Effector CD8-positive, alpha-beta T cell (primary cell): ENCODE measurements around the gene ELMO1.

Experiments
- DNase-seq: peaks from one replicate; lab custom pipeline; 2025; lab: John Stamatoyannopoulos, UW

Gene ELMO1

DNA sequence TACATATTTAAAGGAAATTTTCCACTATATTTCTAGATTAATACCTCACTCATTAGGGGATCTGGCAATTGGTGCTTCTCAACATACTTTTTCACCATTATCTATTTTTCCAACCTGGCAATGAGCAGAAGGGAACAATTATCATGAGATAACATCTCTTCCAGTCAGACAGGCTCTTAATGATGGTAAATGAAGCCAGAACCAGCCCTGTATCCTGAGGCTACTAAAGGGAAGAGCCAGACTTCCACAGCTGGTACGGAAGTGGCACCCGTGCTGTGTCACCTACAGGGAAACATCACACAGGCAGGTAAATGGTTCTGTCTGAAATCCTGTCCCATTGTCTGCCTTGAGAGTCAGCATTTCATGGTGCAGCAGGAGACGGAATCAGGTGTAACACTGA lies 75.9 kb downstream of the ELMO1 start:
- no peak for DNase-seq

DNA sequence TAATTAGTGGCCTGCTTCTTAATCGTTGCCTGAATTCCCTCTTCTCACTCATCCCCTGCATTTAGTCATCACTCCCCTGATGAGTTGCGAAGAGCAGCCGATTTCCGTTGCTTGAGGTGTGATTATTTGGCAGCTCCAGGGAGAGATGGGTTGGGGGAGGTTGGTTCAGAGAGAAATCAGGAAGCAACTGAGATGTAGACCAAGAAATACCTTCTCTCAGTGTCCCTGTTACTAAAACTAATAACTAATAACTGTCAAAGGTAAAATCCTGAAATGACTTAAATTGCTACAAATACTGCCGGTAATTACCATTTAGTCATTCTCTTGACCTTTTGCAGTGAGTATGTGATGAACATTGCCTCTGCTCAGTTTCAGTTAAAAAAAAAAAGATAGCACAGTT lies 76.9 kb downstream of the ELMO1 start:
- DNase-seq, result no peak

DNA sequence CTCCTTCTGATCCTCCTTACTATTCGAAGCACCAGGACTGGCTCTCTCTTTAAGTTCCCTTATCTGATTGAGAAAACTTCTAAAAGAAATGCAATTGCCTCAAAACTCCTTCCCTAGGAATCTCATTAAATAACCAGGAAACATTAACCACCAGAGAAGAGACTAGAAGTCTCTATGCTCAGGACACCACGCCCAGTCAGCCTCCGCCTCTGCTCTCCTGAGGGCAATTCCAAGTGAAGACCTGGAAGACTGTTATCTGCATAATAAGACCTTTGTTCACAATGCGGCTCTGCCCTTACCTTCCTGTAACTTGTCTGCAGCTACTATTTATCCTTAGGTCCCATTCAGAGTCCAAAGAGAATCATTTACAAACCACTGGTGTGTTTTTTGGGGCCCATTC lies 78.8 kb downstream of the ELMO1 start:
- DNase-seq, result no peak

DNA sequence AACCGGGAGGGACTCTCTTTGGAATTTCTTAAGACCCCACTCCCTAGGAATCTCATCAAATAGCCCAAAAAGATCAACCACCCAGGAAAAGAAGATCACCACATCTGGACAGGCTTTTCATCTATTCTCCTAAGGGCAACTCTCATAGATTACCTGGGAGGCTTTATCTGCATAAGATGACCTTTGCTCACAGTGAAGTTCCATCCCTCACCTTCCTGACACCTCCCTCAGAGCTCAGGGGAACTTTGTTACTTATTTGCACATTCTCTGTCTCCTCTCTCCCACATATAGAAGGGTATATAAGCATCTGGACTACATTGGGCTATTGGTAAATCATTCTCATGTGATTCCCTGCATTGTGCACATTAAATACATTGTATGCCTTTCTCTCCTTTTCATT lies 80.1 kb downstream of the ELMO1 start:
- no peak for DNase-seq

DNA sequence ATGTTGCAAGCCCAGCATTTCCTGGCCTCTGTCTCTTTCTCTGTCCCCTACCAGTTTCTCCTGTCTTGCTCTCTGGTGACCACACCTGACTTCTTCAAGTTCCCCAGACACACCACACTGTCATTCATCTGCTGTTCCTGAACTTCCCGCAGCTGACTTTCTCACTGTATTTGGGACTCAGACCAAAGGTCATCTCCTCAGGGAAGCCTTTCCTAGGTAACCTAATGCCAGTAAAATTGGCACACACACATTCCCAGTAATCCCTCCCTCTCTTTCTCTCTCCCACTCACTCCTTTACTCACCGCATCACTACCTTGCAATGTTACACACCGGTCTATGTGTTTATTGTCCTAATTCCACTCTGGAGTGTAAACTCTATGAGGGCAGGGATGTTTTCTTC lies 81.7 kb downstream of the ELMO1 start:
- no peak for DNase-seq

DNA sequence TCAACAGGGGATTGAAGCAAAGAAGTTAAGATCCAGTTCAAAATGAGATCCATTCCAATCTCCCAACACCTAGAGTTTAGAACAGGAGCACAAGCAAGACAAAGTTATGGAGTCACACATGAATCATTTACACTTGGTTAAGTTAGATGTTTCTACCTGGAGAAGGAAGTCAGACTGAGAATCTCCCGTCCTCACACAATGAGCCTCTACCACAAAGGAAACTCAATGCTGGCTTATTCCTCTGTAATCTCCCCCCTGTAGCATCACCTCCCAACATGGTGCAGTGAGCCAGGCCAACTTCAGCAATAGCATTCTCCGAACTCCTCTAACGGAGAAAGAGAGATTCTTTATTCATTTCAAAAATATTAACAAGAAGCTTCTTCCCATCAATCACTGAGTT lies 82.2 kb downstream of the ELMO1 start:
- no peak for DNase-seq

DNA sequence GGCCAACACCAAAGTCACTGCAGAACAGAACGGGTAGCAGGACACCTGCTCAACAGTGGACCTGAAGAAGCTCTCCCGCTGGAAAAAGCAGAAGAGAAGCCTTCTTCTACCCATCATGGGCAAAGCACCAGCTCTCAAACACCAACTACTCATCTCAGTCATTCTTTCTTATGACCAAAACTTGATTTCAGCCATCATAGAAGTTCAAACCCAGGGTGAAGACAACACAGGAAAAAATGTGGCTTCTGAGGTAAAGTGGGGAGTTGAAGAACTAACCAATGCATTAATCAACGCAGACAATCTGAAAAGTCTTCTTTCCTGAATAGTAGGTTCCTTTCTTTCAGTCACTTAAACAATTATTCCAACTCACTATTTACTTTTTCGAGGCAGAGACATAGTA lies 83.3 kb downstream of the ELMO1 start:
- DNase-seq, result no peak

DNA sequence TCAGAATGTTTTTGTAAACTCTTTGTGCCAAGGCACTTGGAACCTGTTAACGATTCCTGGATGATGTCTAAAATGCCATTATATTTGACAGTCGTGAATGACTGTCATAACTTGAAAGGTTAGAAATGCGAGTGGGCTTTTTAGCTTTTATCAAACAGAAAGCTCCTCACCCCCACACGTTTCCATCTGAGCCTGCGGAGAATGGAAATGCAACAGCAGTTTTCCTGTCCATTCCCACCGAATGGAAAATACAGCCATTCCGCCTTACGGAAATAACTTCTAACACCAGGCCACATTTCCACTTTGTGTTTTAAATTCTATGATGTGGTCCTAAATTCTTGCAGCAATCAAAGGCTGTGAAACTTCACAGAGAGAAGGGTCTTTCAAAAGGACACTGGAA lies 83.8 kb downstream of the ELMO1 start:
- DNase-seq, result no peak

DNA sequence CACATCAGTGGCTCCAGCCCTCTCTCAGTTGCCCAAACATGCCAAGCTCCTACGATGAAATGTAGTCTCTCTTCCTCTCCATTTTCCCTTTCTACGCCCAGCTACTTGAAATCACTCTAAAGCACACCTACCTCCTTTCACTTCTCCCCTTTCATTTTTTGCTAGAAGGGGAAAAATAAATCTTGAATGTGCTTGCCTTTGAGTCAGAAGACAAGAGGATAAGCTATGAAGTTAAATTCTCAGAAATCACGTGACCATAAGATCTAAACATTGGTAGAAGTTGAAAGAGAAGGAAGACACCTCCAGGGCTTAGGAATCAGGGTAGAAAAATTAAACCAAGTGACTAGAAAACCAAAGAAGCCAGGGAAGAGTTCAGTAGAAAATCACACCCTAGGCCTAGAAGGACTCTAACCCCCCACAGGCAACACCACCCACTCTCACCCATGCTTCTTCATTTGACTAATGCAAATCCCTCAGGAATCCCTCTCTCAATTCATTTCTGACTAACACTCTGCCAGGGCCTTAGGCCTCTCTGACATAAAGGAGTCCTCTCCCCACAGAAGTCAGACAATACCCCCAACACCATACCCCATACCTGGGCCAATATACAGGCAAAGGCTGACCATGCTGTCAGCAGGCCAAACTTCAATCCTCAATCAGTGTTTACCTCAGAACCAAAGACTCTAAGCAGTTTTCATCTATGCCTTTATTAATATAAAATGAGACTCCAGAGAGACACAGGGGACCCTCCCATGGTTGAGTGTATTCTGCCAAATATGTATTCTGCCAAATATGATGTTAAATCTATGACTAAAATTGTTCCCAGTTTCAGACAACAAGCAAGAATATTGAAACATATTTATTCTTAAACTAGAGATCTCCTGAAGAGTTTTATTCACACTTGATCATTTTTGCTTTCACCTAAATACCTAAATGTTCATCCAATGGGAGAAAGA lies 84.8 kb downstream of the ELMO1 start:
- DNase-seq, result no peak

DNA sequence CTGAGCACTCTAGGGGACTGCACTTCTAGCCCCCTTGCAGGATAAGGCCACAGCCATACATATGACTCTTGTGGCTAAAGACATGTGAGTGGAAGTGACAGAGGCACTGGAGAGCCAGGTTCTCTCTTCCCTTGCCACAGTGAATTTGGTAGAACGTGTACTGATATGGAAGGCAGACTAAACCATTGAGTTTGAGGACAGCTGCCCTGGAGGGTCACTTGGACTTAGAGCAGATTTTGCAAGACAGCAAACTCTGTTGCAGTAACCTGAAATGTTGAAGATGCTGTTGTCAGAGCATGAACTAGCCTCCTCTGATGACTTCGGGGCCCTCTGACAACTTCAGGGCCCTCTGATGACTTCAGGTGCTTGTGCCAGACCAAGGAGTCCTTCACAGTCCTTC lies 85.9 kb downstream of the ELMO1 start:
- DNase-seq, result no peak

DNA sequence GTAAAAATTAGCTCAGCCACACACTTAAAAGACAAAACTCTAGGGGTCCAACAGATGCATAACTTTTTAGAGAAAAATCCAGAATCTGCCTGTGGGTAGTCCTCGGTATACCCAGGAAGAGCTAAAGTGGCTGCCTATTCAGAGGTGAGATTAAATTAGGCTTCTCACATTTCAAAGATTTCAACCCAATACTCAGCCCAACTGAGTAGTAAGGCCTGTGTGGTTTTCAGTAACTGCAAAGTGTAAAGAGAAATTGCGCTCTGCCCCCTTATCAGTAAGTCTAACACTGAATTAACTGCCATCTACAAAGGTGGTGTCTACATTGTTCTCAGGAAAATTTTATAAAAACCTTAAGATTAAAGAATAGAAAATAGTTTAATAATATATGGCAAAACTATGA lies 88.2 kb downstream of the ELMO1 start:
- DNase-seq, result no peak

DNA sequence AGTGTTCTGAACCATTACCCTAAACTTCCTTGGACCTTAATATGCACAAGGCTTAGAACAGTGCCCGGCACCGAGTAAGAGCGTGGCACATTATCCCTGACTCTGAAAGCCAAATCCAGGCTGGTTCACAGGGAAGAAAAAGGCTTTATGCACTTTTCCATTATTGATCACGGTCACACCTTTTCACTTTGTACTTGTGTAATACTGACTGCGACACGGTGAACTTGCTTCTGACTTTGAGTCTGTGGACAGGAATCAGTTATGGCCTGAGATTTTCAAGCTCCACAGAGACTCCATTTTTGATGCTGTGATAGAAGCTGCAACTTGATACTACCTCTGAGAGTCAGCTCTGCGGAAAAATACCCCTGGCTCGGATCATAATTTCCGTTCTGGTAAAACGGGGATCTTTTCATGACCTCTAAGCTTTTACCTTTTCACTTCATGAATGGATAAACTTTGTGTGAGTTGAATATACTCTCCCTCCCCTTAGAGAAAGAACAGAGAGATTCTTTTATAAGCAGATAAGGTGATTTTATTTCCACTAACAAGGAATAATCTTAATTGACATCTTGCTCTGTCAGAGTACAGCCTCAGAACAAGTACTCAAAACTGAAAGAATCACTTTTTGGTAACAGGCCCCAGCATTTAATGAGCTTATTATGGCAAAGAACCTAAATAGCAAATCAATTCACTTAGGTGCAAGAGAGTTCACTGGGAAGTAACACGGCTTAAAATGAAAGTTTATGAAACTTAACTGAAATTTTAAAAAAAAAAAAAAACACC lies 88.8 kb downstream of the ELMO1 start:
- no peak for DNase-seq

DNA sequence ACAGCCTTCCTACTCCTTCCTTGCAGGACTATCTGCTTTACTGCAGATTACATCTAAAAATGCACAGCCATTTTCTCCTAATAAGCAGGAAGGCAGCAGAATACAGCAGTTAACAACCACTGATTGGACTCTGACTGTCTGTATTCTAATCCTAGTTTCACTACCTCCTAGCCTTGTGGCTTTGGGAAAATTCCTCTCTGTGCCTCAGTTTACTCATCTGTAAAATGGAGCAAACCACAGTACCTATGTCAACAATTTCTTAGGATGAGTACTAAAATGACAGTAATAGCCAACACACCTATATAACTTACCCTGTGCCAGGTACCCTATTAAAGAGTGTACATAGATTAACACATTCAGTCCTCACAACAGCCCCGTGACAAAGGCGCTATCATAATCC lies 89.5 kb downstream of the ELMO1 start:
- no peak for DNase-seq

DNA sequence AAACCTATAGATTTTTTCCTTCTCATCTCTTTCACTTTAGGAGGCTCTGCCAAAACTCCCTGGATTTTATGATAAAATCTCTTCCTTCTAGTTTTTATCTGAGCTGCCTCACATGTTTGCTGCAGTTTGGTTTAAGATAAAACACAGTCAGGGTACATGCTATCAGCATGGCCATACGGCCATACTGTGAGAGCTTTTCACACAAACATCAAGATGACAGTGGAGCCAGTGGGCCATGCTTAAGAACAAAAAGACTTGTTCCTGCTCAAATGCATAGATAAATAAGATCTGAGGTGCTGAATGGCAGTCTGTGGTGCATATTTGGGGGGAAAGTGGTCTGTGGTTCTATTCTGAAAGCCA lies 91.0 kb downstream of the ELMO1 start:
- DNase-seq, result no peak

DNA sequence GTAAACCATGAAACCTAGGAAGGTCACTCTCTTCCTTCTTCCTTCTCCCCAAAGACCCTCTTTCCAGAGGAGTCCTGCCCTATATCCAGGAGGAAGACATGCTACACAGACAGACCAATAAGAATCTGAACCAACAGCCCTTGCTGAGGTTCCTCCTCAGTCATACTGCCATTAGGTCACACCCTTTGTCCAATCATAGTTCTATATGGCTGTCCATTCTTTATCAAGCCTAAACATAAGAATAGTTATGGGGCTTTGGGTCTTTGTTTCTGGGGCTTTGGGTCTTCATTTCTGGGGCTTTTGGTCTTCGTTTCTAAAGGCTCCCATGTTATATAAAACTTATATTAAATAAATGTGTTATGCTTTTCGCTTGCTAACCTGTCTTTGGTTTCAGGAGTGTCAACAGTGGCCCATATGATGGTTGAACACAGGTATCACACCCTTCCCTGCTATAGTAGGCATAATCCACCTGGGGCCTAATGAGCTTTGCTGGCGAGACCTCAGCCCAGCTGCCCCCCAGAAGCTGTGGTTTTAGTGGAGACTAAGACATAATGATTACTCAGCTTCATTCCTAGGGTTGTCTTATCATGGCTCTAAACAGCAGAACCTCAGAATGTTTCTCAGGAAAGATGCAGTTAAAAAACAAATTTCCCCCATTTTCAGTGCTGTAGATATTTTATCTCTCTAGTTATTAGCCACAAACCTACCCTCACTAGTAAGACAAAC lies 91.6 kb downstream of the ELMO1 start:
- DNase-seq, result no peak

DNA sequence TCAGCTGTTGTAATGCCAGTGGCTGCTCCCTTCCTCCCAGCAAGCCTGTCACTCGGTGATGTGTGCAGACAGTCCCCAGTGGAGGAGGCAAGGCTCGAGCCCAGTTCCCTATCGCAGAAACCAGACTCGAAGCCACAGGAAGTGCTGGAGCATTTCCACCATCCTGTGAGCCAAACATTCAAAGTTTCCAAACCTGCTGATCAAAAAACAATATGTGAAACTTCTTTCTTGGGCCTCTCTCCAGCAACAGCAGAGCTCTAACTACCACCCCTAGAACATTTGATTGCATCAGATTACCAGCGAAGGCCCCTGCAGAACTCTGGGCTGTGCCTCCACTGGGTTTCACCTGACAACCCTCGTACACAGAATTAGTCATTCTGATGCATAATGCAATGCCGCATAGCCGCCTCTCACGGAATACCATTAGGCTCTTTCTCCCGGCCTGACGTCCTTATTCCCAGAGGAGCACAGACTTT lies 94.0 kb downstream of the ELMO1 start:
- DNase-seq, result no peak

DNA sequence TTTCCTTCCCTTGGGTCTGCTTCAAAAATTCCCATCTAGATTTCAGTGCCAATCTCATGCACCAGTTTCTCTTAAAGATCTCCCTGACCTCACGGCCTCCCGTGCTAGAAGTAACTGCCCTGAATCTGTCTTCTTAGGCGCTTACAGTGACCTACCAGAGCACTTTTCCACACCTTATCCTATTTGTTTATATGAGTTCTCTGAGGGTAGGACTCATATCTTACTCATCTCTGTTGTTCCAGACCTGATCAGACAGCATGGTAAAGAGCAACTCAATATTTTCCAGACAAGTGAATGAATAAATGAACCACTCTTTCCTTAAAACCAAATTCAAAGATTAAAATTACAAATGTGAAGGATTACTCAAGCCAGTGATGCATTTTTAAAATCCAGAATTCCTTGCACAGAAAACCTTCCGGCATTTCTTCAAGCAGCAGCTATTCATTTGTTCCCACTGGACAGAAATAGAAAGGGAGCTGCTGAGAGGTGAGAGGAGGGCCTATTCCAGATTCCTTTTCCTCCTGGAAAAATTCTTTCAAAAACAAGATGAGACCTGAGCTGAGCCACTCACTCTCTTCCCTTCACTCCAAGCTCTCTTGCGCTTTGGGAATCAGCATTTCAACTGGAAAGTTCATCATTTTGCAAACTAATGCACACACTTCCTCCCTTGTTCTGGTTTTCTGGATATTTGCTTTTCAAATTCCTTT lies 94.6 kb downstream of the ELMO1 start:
- DNase-seq, result no peak

DNA sequence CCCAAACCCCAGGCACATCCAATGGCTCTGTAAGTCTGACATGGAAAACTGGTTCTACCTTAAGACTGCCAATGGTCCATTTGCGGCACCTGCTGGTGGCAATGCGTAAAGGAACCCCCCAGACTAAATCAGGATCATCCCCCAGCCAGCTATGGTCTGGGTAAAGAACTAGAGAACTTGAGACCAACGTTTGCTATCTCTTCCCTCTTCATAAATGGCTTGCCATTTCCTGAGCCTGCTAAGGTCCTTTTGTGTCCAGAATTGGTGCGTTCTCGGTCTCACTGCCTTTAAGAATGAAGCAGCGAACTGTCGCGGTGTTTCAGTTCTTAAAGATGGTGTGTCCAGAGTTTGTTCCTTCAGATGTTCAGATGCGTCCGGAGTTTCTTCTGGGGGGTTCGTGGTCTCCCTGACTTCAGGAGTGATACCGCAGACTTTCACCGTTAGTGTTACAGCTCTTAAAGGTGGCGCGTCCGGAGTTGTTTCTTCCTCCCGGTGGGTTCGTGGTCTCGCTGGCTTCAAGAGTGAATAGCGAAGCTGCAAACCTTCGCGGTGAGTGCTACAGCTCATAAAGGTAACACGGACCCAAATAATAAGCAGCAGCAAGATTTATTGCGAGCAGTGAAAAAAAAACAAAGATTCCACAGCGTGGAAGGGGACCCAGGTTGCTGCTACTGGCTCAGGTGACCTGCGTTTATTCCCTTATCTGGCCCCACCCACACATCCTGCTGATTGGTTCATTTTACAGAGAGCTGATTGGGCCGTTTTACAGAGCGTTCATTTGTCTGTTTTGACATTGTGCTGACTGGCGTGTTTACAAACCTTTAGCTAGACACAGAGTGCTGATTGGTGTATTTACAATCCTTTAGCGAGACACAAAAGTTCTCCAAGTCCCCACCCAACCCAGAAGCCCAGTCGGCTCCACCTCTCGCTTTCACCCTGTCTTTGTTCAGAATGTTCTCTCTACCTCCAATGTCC lies 95.4 kb downstream of the ELMO1 start:
- peak; percentile 57 for DNase-seq

DNA sequence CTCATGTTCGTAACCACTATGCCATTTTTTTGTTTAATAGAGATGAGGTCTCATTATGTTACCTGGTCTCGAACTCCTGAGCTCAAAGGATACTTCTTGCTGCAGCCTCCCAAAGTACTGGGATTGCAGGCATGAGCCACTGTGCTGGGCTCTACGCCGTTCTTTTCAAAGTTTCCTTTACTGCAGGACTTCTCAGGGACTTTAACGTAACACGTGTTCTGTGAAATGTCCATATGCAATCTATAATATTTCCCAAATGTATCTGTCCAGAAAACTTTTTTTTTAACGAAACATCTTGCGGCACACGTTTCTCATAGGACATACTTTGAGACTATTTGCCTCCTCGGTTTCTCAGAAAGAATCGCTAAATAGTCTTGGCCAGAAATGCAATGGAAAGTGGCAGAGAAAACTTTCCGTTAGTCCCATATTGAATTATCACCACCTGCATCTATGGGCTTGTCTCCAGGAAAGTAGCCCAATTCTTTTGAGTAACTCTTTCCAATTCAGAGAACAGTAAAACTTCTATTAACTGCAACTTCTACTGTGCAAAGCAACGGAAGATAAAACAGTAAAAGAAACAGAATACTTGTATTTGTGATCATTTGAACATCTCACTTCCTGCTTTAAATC lies 96.3 kb downstream of the ELMO1 start:
- no peak for DNase-seq

DNA sequence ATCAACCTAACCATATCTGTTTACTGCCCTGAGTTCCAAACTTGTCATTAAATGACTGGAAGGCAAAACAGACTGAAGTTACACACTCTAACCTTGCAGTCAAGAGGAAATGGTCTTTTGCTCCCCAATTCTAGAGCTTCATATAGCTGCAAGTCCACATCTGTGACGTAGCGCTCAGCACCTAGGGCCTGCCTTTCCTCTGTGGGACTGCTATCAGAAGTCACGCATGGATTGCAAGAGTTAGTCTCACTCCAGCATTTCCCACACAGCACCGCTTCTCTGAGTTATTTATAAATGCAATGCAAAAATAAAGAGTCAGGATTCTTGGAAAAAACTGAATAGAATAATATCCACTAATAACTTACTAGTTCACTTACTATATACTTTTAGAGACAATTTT lies 96.9 kb downstream of the ELMO1 start:
- no peak for DNase-seq
